DND-41 (cell line): ENCODE results near the gene MMD.
"Not testable (repeated sequence)": the region's sequence is repeated elsewhere in the genome, so short reads cannot be mapped to it uniquely, and the experiment has no call there.

Experiments
- ATAC-seq: fragments of 200-7000 bp; cut with Tn5 transposase; 3 replicates; pipeline ENCODE4 v1.9.1; 2021; ENCODE audit warnings: low read depth; ENCODE audit not compliant: insufficient read depth
- DNase-seq: peaks from one replicate; pipeline ENCODE4 v3.0.0-alpha.2; 2020
- H2AFZ ChIP-seq: 2 replicates; pipeline ENCODE4 v1.6.0; 2012; ENCODE audit warnings: low read depth, low read length
- H3K27ac ChIP-seq: 2 replicates; pipeline ENCODE4 v1.5.1; 2012; ENCODE audit warnings: low read length, inconsistent platforms
- H3K27me3 ChIP-seq: fragments of 200-600 bp; sonication (generic); 2 replicates; pipeline ENCODE4 v1.6.0; 2012; ENCODE audit warnings: low read length, mild to moderate bottlenecking, inconsistent platforms; ENCODE audit not compliant: insufficient read depth, poor library complexity
- H3K36me3 ChIP-seq: 2 replicates; pipeline ENCODE4 v1.5.1; 2012; ENCODE audit warnings: low read length, inconsistent platforms; ENCODE audit not compliant: insufficient read depth
- H3K4me1 ChIP-seq: 2 replicates; pipeline ENCODE4 v1.5.1; 2012; ENCODE audit warnings: mild to moderate bottlenecking, low read length; ENCODE audit not compliant: insufficient read depth
- H3K4me2 ChIP-seq: 2 replicates; pipeline ENCODE4 v1.6.0; 2012; ENCODE audit warnings: mild to moderate bottlenecking, moderate library complexity, low read length, inconsistent platforms; ENCODE audit not compliant: insufficient read depth
- H3K4me3 ChIP-seq, 2 experiments: fragments of 200-600 bp in 1 of 2; shearing (Covaris generic) in 1 of 2; 2 replicates each; pipeline ENCODE4 v1.5.1; 2012 to 2016; ENCODE audit warnings: inconsistent platforms in 2 of 2, low read length in 2 of 2, mild to moderate bottlenecking in 2 of 2, low read depth in 1 of 2, moderate library complexity in 1 of 2
- H3K79me2 ChIP-seq: 2 replicates; pipeline ENCODE4 v1.6.0; 2012; ENCODE audit warnings: low read length, inconsistent platforms; ENCODE audit not compliant: insufficient read depth
- H3K9ac ChIP-seq: 2 replicates; pipeline ENCODE4 v1.6.0; 2012; ENCODE audit warnings: low read depth, mild to moderate bottlenecking, inconsistent platforms, low read length, moderate library complexity
- H3K9me3 ChIP-seq: 2 replicates; pipeline ENCODE4 v1.5.1; 2012; ENCODE audit warnings: low read length, moderate library complexity, mild to moderate bottlenecking, inconsistent platforms; ENCODE audit not compliant: insufficient read depth, severe bottlenecking
- H4K20me1 ChIP-seq: 2 replicates; pipeline ENCODE4 v1.6.0; 2012; ENCODE audit warnings: low read length; ENCODE audit not compliant: insufficient read depth
- EZH2 ChIP-seq: IDR thresholded peaks from 3 replicates; pipeline ENCODE4 v1.6.1; 2012; ENCODE audit warnings: borderline replicate concordance, low read depth, mild to moderate bottlenecking, moderate library complexity, low read length, inconsistent platforms; ENCODE audit not compliant: severe bottlenecking
- TF ChIP-seq, protein P1 (sequence below): IDR thresholded peaks from 2 replicates; pipeline ENCODE4 v1.5.1; 2012; ENCODE audit warnings: borderline replicate concordance, low read length, moderate library complexity, mild to moderate bottlenecking; ENCODE audit not compliant: poor library complexity, severe bottlenecking; ENCODE audit errors: extremely low read depth

MMD gene

DNA sequence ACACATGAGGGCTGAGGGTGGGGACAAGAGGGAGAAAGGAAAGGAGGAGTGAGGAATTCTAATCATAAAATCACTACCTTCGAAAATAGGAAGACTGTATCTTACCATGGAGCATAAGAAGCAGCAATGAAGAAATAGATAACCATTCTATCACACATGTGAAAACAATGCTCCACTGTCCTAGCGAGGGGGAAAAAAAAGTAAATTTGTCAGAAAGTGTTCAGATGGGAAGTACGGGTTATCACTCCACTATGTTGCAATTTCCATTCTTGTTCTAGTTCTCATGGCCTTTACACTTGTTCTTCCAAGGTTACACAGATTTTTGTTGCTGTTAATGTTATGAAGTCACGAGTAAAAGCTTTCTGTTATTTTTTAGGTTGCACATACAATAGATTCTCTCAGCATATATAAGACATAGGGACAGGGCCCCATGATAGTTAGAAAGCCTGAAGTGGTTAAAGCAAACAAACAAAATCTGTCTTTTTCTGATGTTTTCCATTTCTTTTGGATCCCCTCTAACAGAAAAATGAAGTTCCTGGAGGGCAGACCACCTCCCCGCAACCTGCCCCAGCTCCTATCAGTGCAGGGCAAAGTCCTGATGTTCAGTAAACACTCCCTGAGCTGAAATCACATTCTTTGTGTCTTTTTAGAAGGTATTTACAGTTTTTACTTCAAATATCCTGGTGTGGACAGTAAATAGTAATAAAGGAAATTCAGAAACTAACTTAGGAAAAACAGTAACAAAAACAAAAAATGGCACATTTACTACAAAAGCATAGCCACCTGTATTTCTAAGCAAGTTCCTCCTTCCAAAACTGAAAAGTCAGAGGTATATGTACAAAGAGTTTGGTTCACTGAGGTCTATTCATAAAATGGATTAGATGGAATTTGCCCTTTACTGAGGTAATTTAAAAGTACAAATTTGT lies 13.7 kb downstream of the MMD start:
- DNase-seq (no peak), ATAC-seq (no peak)
- Histone ChIP-seq H3K4me3 (no peak overlapping the region), H2AFZ (no peak overlapping the region), H3K27ac (no peak overlapping the region), H3K27me3 (no peaks in the 10 kb centered on the region), H3K9me3 (no peaks in the 10 kb centered on the region), H3K79me2 (no peaks in the 10 kb centered on the region), H3K9ac (no peak overlapping the region), H3K4me1 (no peaks in the 10 kb centered on the region), H3K4me2 (no peak overlapping the region), H4K20me1 (no peaks in the 10 kb centered on the region), H3K36me3 (peaks cover 91% of the 10 kb centered on the region)
- TF ChIP-seq, protein P1, sequence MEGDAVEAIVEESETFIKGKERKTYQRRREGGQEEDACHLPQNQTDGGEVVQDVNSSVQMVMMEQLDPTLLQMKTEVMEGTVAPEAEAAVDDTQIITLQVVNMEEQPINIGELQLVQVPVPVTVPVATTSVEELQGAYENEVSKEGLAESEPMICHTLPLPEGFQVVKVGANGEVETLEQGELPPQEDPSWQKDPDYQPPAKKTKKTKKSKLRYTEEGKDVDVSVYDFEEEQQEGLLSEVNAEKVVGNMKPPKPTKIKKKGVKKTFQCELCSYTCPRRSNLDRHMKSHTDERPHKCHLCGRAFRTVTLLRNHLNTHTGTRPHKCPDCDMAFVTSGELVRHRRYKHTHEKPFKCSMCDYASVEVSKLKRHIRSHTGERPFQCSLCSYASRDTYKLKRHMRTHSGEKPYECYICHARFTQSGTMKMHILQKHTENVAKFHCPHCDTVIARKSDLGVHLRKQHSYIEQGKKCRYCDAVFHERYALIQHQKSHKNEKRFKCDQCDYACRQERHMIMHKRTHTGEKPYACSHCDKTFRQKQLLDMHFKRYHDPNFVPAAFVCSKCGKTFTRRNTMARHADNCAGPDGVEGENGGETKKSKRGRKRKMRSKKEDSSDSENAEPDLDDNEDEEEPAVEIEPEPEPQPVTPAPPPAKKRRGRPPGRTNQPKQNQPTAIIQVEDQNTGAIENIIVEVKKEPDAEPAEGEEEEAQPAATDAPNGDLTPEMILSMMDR: no peak
- TF ChIP-seq EZH2: no peak

DNA sequence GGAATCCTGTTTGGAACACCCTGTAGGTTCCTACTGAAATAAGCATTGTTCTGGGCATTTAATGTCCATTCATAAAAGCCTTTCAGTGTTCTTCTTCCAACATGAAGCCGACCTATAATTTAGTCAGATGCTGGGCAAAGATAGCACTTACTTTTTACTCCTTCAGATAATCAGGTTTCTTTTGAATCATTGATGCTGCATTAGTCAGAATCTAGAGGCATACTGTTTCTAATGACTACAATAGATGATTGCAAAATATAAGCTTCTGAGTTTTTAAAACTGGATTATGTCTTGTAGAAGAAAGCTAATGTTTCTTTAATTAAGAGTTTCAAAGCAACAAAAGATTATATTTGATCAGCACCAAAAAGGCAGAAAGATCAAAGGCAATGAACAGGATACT lies 16.0 kb downstream of the MMD start:
- no peaks in the 10 kb centered on the region for H3K4me1 ChIP-seq
- DNase-seq: no peak
- no peak for ATAC-seq
- H3K9me3 ChIP-seq: no peaks in the 10 kb centered on the region
- H4K20me1 ChIP-seq: no peaks in the 10 kb centered on the region
- H3K27me3 ChIP-seq: no peaks in the 10 kb centered on the region
- TF ChIP-seq EZH2: no peak
- TF ChIP-seq, protein P1: no peak
- H3K27ac ChIP-seq: no peak overlapping the region
- no peak overlapping the region for H3K4me2 ChIP-seq
- no peak overlapping the region for H3K4me3 ChIP-seq
- no peaks in the 10 kb centered on the region for H3K79me2 ChIP-seq
- H3K36me3 ChIP-seq: peaks cover 90% of the 10 kb centered on the region
- no peak overlapping the region for H2AFZ ChIP-seq
- no peak overlapping the region for H3K9ac ChIP-seq

DNA sequence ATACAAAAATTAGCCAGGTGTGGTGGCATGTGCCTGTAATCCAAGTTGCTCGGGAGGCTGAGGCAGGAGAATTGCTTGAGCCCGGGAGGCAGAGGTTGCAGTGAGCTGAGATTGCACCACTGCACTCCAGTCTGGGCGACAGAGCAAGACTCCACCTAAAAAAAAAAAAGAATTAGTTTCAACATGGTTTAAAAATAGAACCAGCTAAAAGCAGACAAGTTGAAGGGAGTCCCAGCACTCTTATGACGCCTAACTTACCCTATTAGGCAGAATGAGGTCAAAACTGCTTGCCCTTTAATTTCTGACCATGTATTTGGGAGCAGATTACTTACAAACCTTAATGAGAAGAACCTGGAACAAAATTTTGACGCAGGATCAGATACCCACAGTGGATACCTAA lies 17.4 kb downstream of the MMD start:
- H3K4me2 ChIP-seq: not testable (repeated sequence)
- peaks cover 90% of the 10 kb centered on the region for H3K36me3 ChIP-seq

DNA sequence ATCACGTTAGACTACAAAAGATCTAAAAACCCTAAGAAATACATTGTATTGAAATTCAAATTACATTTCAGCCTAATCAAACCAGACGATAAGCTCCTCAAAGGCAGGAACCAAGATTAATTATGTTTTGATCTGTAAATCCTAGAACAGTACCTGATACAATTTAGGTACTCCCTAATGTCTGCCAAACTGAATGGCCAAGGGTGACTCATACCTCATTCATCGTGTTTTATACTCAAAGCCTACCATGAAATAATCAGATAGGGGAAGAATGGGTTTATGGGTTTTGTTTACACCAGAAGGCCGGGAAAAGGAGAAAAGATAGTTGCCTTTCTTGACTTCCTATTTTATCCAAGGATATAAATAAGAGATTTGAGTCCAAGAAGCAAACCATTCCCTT lies 19.3 kb downstream of the MMD start:
- Histone ChIP-seq H3K27me3 (no peaks in the 10 kb centered on the region), H3K9me3 (no peaks in the 10 kb centered on the region), H3K36me3 (peaks cover 80% of the 10 kb centered on the region), H2AFZ (no peak overlapping the region), H3K27ac (no peak overlapping the region), H4K20me1 (no peaks in the 10 kb centered on the region), H3K79me2 (no peaks in the 10 kb centered on the region), H3K4me1 (no peaks in the 10 kb centered on the region), H3K4me3 (no peak overlapping the region), H3K4me2 (no peak overlapping the region), H3K9ac (no peak overlapping the region)
- DNase-seq (no peak), ATAC-seq (no peak)
- TF ChIP-seq, protein P1: no peak
- TF ChIP-seq EZH2: no peak

More for the DNA sequence above, 17.4 kb downstream of the MMD start:
- not testable (repeated sequence) for H2AFZ ChIP-seq, H3K27ac ChIP-seq, H3K9ac ChIP-seq, H3K9me3 ChIP-seq, H3K4me3 ChIP-seq, ATAC-seq, H3K79me2 ChIP-seq, H3K4me1 ChIP-seq, H3K27me3 ChIP-seq, DNase-seq, H4K20me1 ChIP-seq
